HG02970 (cell line): ENCODE measurements around the gene BCR.
"Not testable (repeated sequence)": the region's sequence is repeated elsewhere in the genome, so short reads cannot be mapped to it uniquely, and the experiment has no call there.

ENCODE experiments used
- ATAC-seq: cut with Tn5 transposase; IDR thresholded peaks from one replicate; pipeline ENCODE4 v1.9.1; 2021; ENCODE audit warnings: mild to moderate bottlenecking, moderate library complexity, moderate number of reproducible peaks; ENCODE audit not compliant: unreplicated experiment, low FRiP score

BCR gene

GRCh38 chr22:23180301-23180892, at the start of gene BCR:
TSS of gene BCR (plus strand) at chr22:23180509. CDS start at chr22:23180961, 452 bp downstream.
- no peak for ATAC-seq

GRCh38 chr22:23130697-23131096, 49.6 kb upstream of the BCR start:
- ATAC-seq, result no peak

- ATAC-seq, result no peak
Observed at GRCh38 chr22:23131931-23132330, 48.4 kb upstream of the BCR start.

GRCh38 chr22:23132376-23133091, 47.8 kb upstream of the BCR start:
- ATAC-seq, result no peak

- ATAC-seq, result no peak
Observed at GRCh38 chr22:23133922-23134321, 46.4 kb upstream of the BCR start.

- ATAC-seq, result not testable (repeated sequence)
Observed at GRCh38 chr22:23136991-23137390, 43.3 kb upstream of the BCR start.

GRCh38 chr22:23137468-23137867, 42.8 kb upstream of the BCR start:
- no peak for ATAC-seq

GRCh38 chr22:23137905-23138561, 42.3 kb upstream of the BCR start:
- no peak for ATAC-seq

- ATAC-seq, result no peak
Observed at GRCh38 chr22:23138584-23139435, 41.5 kb upstream of the BCR start.

- ATAC-seq, result no peak
Observed at GRCh38 chr22:23140385-23140784, 39.9 kb upstream of the BCR start.

GRCh38 chr22:23142546-23143105, 37.7 kb upstream of the BCR start:
- no peak for ATAC-seq

- ATAC-seq, result no peak
Observed at GRCh38 chr22:23143119-23143518, 37.2 kb upstream of the BCR start.

- ATAC-seq, result no peak
Observed at GRCh38 chr22:23144432-23144831, 35.9 kb upstream of the BCR start.

- ATAC-seq, result peak; percentile 42
Observed at GRCh38 chr22:23144932-23145877, 35.1 kb upstream of the BCR start, which contains the start of gene RAB36. TSS of gene RAB36 (plus strand) at chr22:23145477. CDS start at chr22:23146617, 1,140 bp downstream.

- ATAC-seq, result no peak
Observed at GRCh38 chr22:23145878-23146470, 34.3 kb upstream of the BCR start.

- no peak for ATAC-seq
Observed at GRCh38 chr22:23146478-23147205, 33.7 kb upstream of the BCR start.

- no peak for ATAC-seq
Observed at GRCh38 chr22:23147617-23148387, 32.5 kb upstream of the BCR start.
